ENCODE measurements around the gene ARMC12. TPM values are rescaled to one million over a fixed set of nuclear protein-coding genes. Genes with fewer than 3 reads are reported as not detected.

The ARMC12 gene
- total and polyA plus RNA-seq, 2 of the 13 experiments (the other 11 are each of a cell fraction or from before 2014, with no cell fraction given), result 1.3 TPM; not detected in 1

DNA sequence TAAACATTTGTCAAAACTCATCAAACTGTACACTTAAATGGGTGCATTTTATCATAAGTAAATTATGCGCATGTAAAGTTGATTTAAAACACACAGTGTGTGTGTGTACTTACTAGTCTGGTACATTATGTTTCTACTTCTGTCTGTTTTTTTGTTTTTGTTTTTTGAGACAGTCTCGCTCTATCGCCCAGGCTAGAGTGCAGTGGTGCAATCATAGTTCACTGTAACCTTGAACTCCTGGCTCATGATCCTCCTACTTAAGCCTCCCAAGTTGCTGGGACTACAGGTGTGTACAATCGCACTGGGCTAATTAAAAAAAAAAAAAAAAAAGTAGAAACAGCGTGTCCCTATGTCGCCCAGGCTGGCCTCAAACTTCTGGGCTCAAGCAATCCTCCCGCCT is 25.1 kb upstream of the ARMC12 start:
- Histone ChIP-seq H3K79me2 (ENCODE audit: insufficient read depth, low read length) (no peaks in the 10 kb centered on the region), H3K4me3 (replicated peaks in 1 of 3; ENCODE audit: insufficient read depth in 1 of 3, low read depth in 2 of 3, low read length in 3 of 3) (no peak overlapping the region), H4K20me1 (ENCODE audit: insufficient read depth, low read length) (no peaks in the 10 kb centered on the region), H2AFZ (ENCODE audit: low read length) (no peak overlapping the region), H3K36me3 (replicated peaks in 1 of 2; ENCODE audit: control insufficient read depth in 1 of 2, insufficient read depth in 2 of 2, low read length in 2 of 2) (no peaks in the 10 kb centered on the region), H3K27ac (ENCODE audit: extremely low read length, insufficient read depth, low read length) (no peak overlapping the region), H3K4me2 (ENCODE audit: low read depth, low read length) (no peak overlapping the region), H3K27me3 (ENCODE audit: control insufficient read depth in 1 of 2, insufficient read depth in 2 of 2, low read length in 2 of 2) (no peaks in the 10 kb centered on the region), H3K9ac (ENCODE audit: insufficient read depth, low read depth, low read length) (no peak overlapping the region), H3K9me3 (ENCODE audit: low read length) (no peaks in the 10 kb centered on the region), H3K4me1 (ENCODE audit: insufficient read depth, low read length) (peaks cover 31% of the 10 kb centered on the region)
- intact Hi-C loops (cut with micrococcal nuclease; ENCODE audit: unreplicated experiment) (no loop called here), in situ Hi-C loops (cut with HindIII; ENCODE audit: extremely low pct_ligation_motif_present, low pct_unique_long_range_greater_than_20kb) (no loop called here)
- no TSS peak for BruUV-seq (replicated peaks)
- FAIRE-seq, result peak; percentile 42
- CTCF ChIA-PET (ENCODE audit: low intra/inter-chr PET ratio, low total read pairs), result no interaction called here
- peak; percentile 48; the same call in 2 of the 3 replicates for ATAC-seq
- DNase-seq (ENCODE audit: low spot score), result no peak
- 48% methylated on average over 7 of the region's 7 CpGs for WGBS (ENCODE audit: low lambda C conversion rate)
- POLR2A ChIA-PET, result no interaction called here
- TF ChIP-seq ZNF256 (CRISPR knock-in tag; conservative IDR thresholded peaks at IDR 0.05) (no peak), DRAP1 (CRISPR knock-in tag; IDR thresholded peaks at IDR 0.05) (no peak), ZIK1 (CRISPR knock-in tag; IDR thresholded peaks at IDR 0.05; ENCODE audit: borderline replicate concordance, low read depth) (no peak), ATF6 (CRISPR knock-in tag; conservative IDR thresholded peaks at IDR 0.05) (no peak), ZNF317 (CRISPR knock-in tag; IDR thresholded peaks at IDR 0.05) (no peak), ZNF784 (CRISPR knock-in tag; IDR thresholded peaks at IDR 0.05; ENCODE audit: borderline replicate concordance) (no peak), ZNF362 (CRISPR knock-in tag; IDR thresholded peaks at IDR 0.05; ENCODE audit: borderline replicate concordance) (peak; percentile 69; the same call in 1 of the 2 replicates), LBX2 (CRISPR knock-in tag; IDR thresholded peaks at IDR 0.05; ENCODE audit: borderline replicate concordance) (no peak), RXRB (CRISPR knock-in tag; IDR thresholded peaks at IDR 0.05; ENCODE audit: borderline replicate concordance) (peak; percentile 57; the same call in 1 of the 2 replicates), ZNF44 (CRISPR knock-in tag; IDR thresholded peaks at IDR 0.05) (no peak), EEA1 (CRISPR knock-in tag; IDR thresholded peaks at IDR 0.05; ENCODE audit: borderline replicate concordance) (no peak), SALL1 (CRISPR knock-in tag; IDR thresholded peaks at IDR 0.05) (no peak)
- TF ChIP-seq, protein P1, sequence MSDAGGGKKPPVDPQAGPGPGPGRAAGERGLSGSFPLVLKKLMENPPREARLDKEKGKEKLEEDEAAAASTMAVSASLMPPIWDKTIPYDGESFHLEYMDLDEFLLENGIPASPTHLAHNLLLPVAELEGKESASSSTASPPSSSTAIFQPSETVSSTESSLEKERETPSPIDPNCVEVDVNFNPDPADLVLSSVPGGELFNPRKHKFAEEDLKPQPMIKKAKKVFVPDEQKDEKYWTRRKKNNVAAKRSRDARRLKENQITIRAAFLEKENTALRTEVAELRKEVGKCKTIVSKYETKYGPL (CRISPR knock-in tag; IDR thresholded peaks at IDR 0.05), result no peak
- TF ChIP-seq, protein P2, sequence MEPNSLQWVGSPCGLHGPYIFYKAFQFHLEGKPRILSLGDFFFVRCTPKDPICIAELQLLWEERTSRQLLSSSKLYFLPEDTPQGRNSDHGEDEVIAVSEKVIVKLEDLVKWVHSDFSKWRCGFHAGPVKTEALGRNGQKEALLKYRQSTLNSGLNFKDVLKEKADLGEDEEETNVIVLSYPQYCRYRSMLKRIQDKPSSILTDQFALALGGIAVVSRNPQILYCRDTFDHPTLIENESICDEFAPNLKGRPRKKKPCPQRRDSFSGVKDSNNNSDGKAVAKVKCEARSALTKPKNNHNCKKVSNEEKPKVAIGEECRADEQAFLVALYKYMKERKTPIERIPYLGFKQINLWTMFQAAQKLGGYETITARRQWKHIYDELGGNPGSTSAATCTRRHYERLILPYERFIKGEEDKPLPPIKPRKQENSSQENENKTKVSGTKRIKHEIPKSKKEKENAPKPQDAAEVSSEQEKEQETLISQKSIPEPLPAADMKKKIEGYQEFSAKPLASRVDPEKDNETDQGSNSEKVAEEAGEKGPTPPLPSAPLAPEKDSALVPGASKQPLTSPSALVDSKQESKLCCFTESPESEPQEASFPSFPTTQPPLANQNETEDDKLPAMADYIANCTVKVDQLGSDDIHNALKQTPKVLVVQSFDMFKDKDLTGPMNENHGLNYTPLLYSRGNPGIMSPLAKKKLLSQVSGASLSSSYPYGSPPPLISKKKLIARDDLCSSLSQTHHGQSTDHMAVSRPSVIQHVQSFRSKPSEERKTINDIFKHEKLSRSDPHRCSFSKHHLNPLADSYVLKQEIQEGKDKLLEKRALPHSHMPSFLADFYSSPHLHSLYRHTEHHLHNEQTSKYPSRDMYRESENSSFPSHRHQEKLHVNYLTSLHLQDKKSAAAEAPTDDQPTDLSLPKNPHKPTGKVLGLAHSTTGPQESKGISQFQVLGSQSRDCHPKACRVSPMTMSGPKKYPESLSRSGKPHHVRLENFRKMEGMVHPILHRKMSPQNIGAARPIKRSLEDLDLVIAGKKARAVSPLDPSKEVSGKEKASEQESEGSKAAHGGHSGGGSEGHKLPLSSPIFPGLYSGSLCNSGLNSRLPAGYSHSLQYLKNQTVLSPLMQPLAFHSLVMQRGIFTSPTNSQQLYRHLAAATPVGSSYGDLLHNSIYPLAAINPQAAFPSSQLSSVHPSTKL (CRISPR knock-in tag; IDR thresholded peaks at IDR 0.05), result 0 out of 2 replicates have a peak, but pooled peaks have one; percentile 40

Measured in HepG2 (cell line).